Right hindlimb (tissue), 1 donor: ENCODE data around the gene IRAK2.

Experiments used
- DNase-seq: peaks from one replicate; pipeline ENCODE4 v3.0.0-alpha.2; 2018

The IRAK2 gene

DNA sequence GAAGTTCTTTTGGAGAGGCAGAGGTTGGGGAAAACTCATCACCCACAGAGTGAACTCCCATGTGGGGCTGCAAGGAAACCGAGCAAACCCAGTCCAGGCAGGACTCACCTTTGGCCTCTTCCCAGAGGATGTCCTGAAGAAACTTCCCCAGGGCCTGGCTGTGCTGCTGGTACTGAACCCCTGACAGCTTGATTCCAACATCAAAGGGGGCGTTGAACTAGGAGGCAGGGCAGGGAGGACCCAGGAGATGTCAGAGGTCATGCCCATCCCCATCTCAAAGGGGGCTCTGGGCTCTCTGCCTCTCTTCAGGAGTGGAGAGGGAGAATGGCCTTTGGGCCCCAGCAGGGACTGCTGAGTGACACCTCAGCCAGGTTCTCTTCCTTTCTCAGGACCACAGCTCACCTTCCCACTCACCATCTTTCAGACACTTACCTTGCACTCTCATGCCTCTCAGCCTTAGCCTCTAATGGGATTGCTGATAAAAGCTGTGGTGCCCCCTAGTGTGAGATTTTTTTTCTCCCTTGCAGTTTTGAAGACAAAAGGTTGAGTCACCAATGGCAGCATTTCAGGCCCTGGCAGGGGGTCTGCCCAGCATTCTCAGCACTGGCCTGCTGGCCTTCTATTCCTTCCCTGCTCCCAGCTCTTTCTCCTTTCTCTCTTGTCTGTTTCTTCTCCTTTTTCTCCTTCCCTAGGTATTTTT lies 122.0 kb downstream of the IRAK2 start:
- DNase-seq: no peak

DNA sequence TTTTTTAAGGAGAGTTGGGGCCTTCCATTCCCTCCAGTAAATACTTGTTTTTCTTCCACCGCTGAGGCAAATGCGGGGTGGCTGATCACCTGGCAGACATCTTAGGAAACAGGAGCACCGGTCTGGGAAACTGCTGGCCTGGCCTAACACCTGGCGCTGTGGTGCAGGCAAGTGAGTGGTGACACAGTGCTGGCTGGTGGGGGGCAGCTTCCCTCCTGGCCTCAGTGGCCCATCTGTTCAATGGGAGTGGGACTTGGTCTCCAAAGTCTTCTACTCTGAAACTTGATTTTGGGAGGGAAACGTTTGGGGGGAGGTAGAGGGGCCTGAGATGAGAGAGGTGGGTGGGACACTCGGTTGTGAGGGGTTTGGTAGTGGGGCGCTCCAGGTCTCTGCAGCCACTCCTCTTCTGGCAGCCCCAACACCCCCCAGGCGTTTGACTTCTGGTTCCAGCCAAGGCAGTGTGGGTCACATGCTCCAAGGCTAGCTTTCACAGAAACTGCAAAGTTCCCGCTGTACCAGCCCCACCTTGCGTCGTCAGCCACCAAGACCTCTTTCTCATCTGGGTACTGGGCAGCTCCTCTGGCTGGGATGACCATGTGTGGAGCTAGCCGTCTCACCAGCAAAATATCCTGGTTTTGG lies 123.3 kb downstream of the IRAK2 start:
- no peak for DNase-seq

DNA sequence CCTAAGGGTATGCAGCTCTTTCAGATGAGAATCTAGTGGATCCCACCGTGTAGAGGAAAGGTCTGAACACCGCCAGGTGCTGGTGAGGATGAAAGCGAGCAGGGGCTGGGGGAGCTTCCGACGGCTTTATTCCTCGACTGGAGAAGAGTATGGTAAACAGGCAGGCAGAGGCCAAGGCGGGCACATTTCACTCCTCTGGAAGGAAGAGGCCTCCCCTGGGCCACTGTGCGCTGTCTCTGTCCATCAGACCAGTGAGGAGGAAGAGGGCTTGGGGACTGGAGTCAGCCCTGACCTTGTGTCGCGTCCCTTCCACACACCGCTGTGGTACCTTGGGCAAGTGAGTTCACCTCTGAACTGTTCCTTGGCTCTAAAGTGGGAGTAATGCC lies 123.8 kb downstream of the IRAK2 start:
- no peak for DNase-seq

DNA sequence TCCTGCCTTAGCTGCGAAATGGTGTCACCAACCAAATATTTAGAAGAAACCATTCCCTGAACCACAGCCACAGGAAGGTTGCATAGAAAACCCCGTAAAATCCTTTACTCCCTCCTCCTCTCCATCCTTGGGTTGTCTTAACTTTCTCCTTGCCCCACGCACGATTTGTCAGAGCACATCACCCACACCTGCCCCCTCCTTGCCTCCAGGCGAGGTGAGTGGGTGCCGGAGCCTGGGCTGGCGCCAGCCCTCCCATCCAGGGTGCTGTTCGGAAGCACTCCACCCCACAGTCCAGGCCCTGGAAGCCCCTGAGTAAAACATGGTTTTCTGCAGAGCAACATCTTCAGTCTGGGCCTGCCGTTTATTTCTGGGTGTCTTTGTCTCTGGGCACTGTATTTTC lies 124.4 kb downstream of the IRAK2 start:
- no peak for DNase-seq

DNA sequence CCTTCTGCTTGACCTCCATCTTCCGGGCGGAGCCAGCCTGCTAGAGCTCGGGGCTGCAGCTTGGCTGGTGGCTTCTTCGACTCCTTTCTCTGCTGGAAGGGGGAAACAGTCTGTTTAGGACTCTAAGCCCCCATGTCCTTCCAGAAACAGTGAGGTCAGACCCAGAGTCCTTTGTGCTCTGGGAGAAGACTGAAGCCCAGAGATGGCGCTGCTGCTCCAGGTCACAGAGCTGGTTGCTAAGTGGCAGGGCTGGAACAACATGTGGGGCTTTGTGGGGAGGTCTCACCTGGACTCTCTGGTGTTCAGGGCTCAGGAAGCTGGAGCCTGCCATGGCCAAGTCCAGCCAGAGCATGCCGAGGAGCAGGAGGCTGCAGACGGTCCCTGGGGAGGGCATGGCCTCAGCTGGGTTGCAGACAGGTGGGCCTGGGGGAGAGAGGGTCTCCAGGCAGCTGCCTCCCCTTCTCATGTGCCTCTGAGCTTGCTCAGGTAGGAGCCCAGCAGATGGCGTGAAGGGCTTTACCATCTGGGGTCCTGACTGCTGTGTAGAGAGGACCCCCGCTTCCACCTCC lies 125.2 kb downstream of the IRAK2 start:
- no peak for DNase-seq

DNA sequence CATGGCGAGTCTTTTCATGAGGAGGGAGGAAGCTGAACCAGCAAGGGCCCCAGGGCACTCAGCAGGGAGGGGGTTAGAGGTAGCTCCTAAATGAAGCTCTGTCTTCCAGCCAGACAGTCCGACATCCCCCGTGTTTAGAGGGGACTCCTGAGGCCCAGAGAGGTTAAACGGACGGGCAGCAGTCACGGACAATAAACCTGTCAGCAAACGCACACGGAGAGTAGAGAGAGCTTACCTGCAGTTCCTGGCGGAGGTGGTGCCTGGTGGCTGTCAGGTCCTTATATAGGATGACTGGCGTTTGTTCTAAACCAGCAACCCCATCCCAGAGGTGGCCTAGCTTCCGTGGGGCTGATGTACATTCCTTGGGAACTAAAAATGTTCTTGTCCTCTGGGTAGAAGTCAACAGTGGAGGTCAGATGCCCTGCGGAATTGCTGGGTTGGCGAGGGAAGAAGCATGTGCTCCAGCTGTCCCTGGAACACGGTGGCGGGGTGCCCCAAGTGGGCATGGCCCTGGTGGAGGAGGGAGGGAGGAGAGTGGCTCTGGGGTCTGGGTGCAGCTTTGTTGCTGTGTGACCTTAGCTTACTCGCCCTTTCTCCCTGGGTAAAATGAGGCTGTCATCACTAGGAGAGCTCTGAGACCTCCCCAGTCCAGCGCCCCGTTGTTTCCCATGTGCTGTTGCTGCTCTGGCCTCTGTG lies 125.9 kb downstream of the IRAK2 start:
- DNase-seq: no peak

DNA sequence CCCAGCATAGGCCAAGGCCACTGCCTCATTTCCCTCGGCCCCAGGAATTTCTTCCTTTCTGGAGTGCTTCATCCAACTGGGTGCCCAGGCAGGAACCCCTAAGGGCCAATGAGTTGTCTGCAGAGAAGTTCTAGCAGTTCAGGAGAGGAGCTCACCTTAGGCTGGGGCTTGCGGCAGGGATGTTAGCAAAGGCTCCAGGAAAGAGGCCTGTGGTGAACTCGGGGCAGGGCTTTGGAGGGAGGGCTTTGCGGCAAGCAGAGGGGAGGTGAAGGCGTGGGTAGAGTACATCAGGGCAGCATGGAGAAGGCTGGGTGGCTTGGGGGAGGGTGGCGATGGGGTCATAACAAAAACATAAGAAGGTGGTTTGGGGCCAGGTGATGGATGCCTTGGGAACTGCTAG lies 126.9 kb downstream of the IRAK2 start:
- DNase-seq: no peak

DNA sequence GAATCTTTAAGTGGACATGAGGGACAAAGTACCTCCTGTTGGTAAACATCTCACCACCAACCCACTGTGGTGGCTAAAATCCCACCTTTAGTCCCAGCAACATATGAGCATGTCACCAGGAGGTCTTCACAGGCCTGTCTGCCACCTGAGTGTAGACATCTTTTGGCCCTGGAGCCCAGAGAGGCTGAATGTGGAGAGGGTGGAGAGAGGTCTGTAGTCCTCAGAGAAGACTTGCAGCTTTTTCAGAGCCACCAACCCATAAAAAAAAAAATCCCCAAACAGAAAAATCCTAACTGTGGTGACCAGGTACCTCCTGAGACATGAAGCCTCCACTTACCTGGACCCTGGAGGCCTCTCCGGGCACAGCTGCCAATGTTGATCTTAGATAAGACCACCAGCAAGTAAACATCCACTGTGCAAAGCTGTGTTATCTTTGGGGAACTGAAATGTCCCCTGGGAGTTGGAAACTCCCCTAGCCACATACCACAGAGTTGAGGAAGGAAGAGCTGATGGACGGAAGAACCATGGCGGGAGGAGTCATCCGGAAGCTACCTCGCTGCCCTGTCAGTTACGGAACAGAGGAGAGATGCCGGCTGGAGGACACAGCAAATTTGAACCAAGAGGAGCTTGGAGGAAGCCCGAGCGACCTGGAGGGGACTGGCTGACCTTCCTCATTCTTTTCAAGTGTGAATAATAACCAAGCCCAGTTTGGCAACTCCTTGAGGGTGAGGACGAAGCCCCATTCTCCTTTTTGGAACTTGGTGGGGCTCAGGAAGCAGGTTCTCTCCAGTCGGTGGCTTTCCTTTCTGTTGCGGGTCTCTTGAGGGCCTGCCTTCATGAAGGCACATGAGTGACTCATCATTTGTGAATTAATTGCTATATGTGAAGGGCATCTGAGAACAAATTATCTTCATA lies 128.0 kb downstream of the IRAK2 start, which contains the start of gene GHRL:
Gene GHRL (minus strand): TSS at position 443 of the 915 bp plus-strand sequence. CDS start 2,767 bp downstream, outside the sequence.
- DNase-seq: no peak
